H1 (cell line): ENCODE data around the gene TANC1. TPM values are rescaled to one million over a fixed set of nuclear protein-coding genes. Genes with fewer than 3 reads are reported as not detected.

ENCODE experiments used
- CTCF ChIA-PET: fragments of 300-600 bp; sonication (Branson Sonifier 250); formaldehyde crosslinking; loops from one replicate; lab custom pipeline; 2021; ENCODE audit not compliant: partially characterized antibody; lab: Charles Lee
- POLR2A ChIA-PET: fragments of 300-600 bp; sonication (Branson Sonifier 250); formaldehyde crosslinking; loops from one replicate; lab custom pipeline; 2021; ENCODE audit warnings: inconsistent platforms; ENCODE audit not compliant: partially characterized antibody; lab: Charles Lee
- DNase-seq, 2 experiments: peaks; one replicate each; pipeline versions ENCODE4 v3.0.0 to v3.0.0-alpha.2; 2010 to 2022; ENCODE audit warnings: low spot score in 2 of 2, low read depth in 1 of 2, mixed read lengths in 1 of 2
- FAIRE-seq: peaks from 2 replicates; lab custom pipeline; 2011; peaks lifted over from hg19 to GRCh38; lab: Jason Lieb, UNC
- H2AFZ ChIP-seq: 2 replicates; pipeline ENCODE4 v1.8.1; 2012; ENCODE audit warnings: low read length, inconsistent platforms
- H2AK5ac ChIP-seq: 2 replicates; pipeline ENCODE4 v1.6.1; 2013; ENCODE audit warnings: low read depth, low read length
- H2BK120ac ChIP-seq: replicated peaks from 2 replicates; pipeline ENCODE3; 2013; ENCODE audit warnings: low read depth, low read length, inconsistent platforms
- H2BK12ac ChIP-seq: 2 replicates; pipeline ENCODE4 v1.6.1; 2013; ENCODE audit warnings: low read depth, low read length
- H2BK15ac ChIP-seq: 2 replicates; pipeline ENCODE4 v1.6.1; 2013; ENCODE audit warnings: low read length
- H2BK20ac ChIP-seq: 2 replicates; pipeline ENCODE4 v1.6.1; 2013; ENCODE audit warnings: low read length
- H2BK5ac ChIP-seq: 2 replicates; pipeline ENCODE4 v1.6.1; 2013; ENCODE audit warnings: low read depth, low read length
- H3K14ac ChIP-seq: 2 replicates; pipeline ENCODE4 v1.6.1; 2013; ENCODE audit warnings: inconsistent platforms; ENCODE audit not compliant: insufficient read length
- H3K18ac ChIP-seq: 2 replicates; pipeline ENCODE4 v1.6.1; 2013; ENCODE audit warnings: low read length; ENCODE audit errors: extremely low read depth
- H3K23ac ChIP-seq: 2 replicates; pipeline ENCODE4 v1.6.1; 2013; ENCODE audit warnings: inconsistent platforms; ENCODE audit not compliant: insufficient read length
- H3K23me2 ChIP-seq: 2 replicates; pipeline ENCODE4 v1.6.1; 2013; ENCODE audit warnings: low read depth, low read length
- H3K27ac ChIP-seq: 2 replicates; pipeline ENCODE4 v1.6.1; 2011; ENCODE audit warnings: low read depth, low read length, inconsistent platforms
- H3K27me3 ChIP-seq, 4 experiments: replicated peaks in 1 of 4; 1 replicate in 1 of 4; 2 replicates in 3 of 4; pipeline versions ENCODE4 v1.6.1 to v1.8.1; 2011 to 2013; ENCODE audit warnings: low read length in 3 of 4, mild to moderate bottlenecking in 3 of 4, inconsistent platforms in 2 of 4, mixed read lengths in 2 of 4, moderate library complexity in 1 of 4; ENCODE audit not compliant: control insufficient read depth in 3 of 4, insufficient read depth in 3 of 4; ENCODE audit errors: extremely low read depth in 1 of 4
- H3K36me3 ChIP-seq, 4 experiments: 2 replicates each; pipeline versions ENCODE4 v1.6.1 to v1.8.1; 2011 to 2013; ENCODE audit warnings: mild to moderate bottlenecking in 4 of 4, low read length in 3 of 4, moderate library complexity in 2 of 4, control low read depth in 1 of 4, inconsistent platforms in 1 of 4; ENCODE audit not compliant: insufficient read depth in 4 of 4, control insufficient read depth in 2 of 4
- H3K4ac ChIP-seq: replicated peaks from 2 replicates; pipeline ENCODE3; 2013; ENCODE audit warnings: low read length, low read depth, mixed read lengths, inconsistent platforms; ENCODE audit not compliant: insufficient read length
- H3K4me1 ChIP-seq, 4 experiments: replicated peaks in 1 of 4; 1 replicate in 1 of 4; 2 replicates in 3 of 4; pipeline versions ENCODE4 v1.6.1 to v1.8.1; 2011 to 2013; ENCODE audit warnings: low read length in 3 of 4, inconsistent platforms in 2 of 4, mixed read lengths in 1 of 4; ENCODE audit not compliant: insufficient read depth in 4 of 4, control insufficient read depth in 3 of 4
- H3K4me2 ChIP-seq, 2 experiments: 2 replicates each; pipeline versions ENCODE4 v1.6.1 to v1.8.1; 2011 to 2013; ENCODE audit warnings: low read depth in 2 of 2, low read length in 2 of 2, control low read depth in 1 of 2, inconsistent platforms in 1 of 2, mild to moderate bottlenecking in 1 of 2; ENCODE audit not compliant: insufficient read depth in 1 of 2
- H3K4me3 ChIP-seq, 4 experiments: fragments of 200-600, 300-600 bp in 1 of 4; sonication (generic), shearing (Covaris generic), sonication (Bioruptor Twin) in 1 of 4; 2 replicates each; pipeline versions ENCODE4 v1.5.1 to v1.8.1; 2011 to 2016; ENCODE audit warnings: low read length in 4 of 4, low read depth in 3 of 4, control low read depth in 2 of 4, inconsistent platforms in 2 of 4, mild to moderate bottlenecking in 2 of 4, mixed read lengths in 1 of 4, moderate library complexity in 1 of 4; ENCODE audit not compliant: insufficient read depth in 2 of 4; ENCODE audit errors: extremely low read depth in 1 of 4
- H3K56ac ChIP-seq: replicated peaks from 2 replicates; pipeline ENCODE3; 2013; ENCODE audit warnings: low read depth, mild to moderate bottlenecking, mixed read lengths, low read length, inconsistent platforms; ENCODE audit not compliant: insufficient read length
- H3K79me1 ChIP-seq: 2 replicates; pipeline ENCODE4 v1.6.1; 2013; ENCODE audit warnings: low read depth, low read length, control low read depth
- H3K79me2 ChIP-seq, 2 experiments: 2 replicates each; pipeline versions ENCODE4 v1.6.1 to v1.8.1; 2012 to 2013; ENCODE audit warnings: low read length in 2 of 2, mild to moderate bottlenecking in 2 of 2, inconsistent platforms in 1 of 2; ENCODE audit not compliant: insufficient read depth in 2 of 2, control insufficient read depth in 1 of 2
- H3K9ac ChIP-seq, 4 experiments: replicated peaks in 1 of 4; 1 replicate in 1 of 4; 2 replicates in 3 of 4; pipeline versions ENCODE4 v1.6.1 to v1.8.1; 2011 to 2013; ENCODE audit warnings: low read depth in 3 of 4, low read length in 3 of 4, control low read depth in 2 of 4, mild to moderate bottlenecking in 2 of 4, moderate library complexity in 2 of 4, inconsistent platforms in 1 of 4; ENCODE audit errors: extremely low read depth in 1 of 4
- H3K9me3 ChIP-seq, 2 experiments: 2 replicates each; pipeline versions ENCODE4 v1.6.1 to v1.8.1; 2012 to 2013; ENCODE audit warnings: mild to moderate bottlenecking in 2 of 2, moderate library complexity in 2 of 2, control low read depth in 1 of 2, inconsistent platforms in 1 of 2, low read depth in 1 of 2, low read length in 1 of 2, mixed read lengths in 1 of 2; ENCODE audit not compliant: insufficient read depth in 2 of 2
- H4K20me1 ChIP-seq, 2 experiments: replicated peaks in 1 of 2; 2 replicates each; pipeline versions ENCODE3 to v1.8.1; 2011 to 2013; ENCODE audit warnings: inconsistent platforms in 2 of 2, low read length in 2 of 2, mild to moderate bottlenecking in 1 of 2; ENCODE audit not compliant: insufficient read depth in 2 of 2, control insufficient read depth in 1 of 2
- H4K5ac ChIP-seq: 2 replicates; pipeline ENCODE4 v1.6.1; 2013; ENCODE audit warnings: low read length, low read depth, mixed read lengths, inconsistent platforms; ENCODE audit not compliant: insufficient read length
- H4K8ac ChIP-seq: 2 replicates; pipeline ENCODE4 v1.8.0; 2013; ENCODE audit warnings: mild to moderate bottlenecking, moderate library complexity, low read length, inconsistent platforms; ENCODE audit not compliant: insufficient read depth; ENCODE audit errors: extremely low read depth
- H4K91ac ChIP-seq: replicated peaks from 2 replicates; pipeline ENCODE3; 2013; ENCODE audit warnings: low read length, mixed read lengths, inconsistent platforms; ENCODE audit not compliant: insufficient read length
- ASH2L ChIP-seq: fragments of 200-600, 300-600 bp; sonication (generic); IDR thresholded peaks from one replicate; pipeline ENCODE4 v1.7.1; 2017; ENCODE audit warnings: low read length
- EGR1 ChIP-seq: IDR thresholded peaks from 2 replicates; pipeline ENCODE4 v1.6.1; 2011; ENCODE audit warnings: low read depth, low read length, borderline replicate concordance
- POLR2A ChIP-seq, 2 experiments: IDR thresholded peaks; 1 replicate in 1 of 2; 2 replicates in 1 of 2; pipeline ENCODE4 v1.6.1; 2011; ENCODE audit warnings: low read depth in 2 of 2, low read length in 2 of 2, mild to moderate bottlenecking in 2 of 2; ENCODE audit errors: control extremely low read depth in 1 of 2
- RXRA ChIP-seq: IDR thresholded peaks from 2 replicates; pipeline ENCODE4 v1.6.1; 2011; ENCODE audit warnings: low read depth, mild to moderate bottlenecking, low read length, moderate library complexity; ENCODE audit not compliant: insufficient read depth
- TCF12 ChIP-seq: IDR thresholded peaks from 2 replicates; pipeline ENCODE4 v1.6.1; 2011; ENCODE audit warnings: low read depth, mild to moderate bottlenecking, low read length
- WGBS, 2 experiments: shearing (Covaris generic) in 1 of 2; methylation state at CpG; one replicate each; pipeline versions ENCODE4 v1.1.6 to v1.1.7; 2013 to 2015; ENCODE audit warnings: low lambda C conversion rate in 2 of 2, mixed read lengths in 2 of 2, inconsistent platforms in 1 of 2, low coverage in 1 of 2, missing lambda C conversion rate in 1 of 2; ENCODE audit not compliant: insufficient replicate concordance in 2 of 2, insufficient coverage in 1 of 2, insufficient read length in 1 of 2; ENCODE audit errors: extremely low coverage in 1 of 2, missing lambda C conversion rate in 1 of 2; 5-methylcytosine and 5-hydroxymethylcytosine counted together
- polyA plus RNA-seq, 7 experiments: library from polyadenylated mRNA; depleted of rRNA in 3 of 7; stranded (reverse) in 5 of 7; unstranded in 2 of 7; fragments of >200 nt in 5 of 7; fragments of 200-250 nt in 2 of 7; gene quantifications; 1 replicate in 5 of 7; 2 replicates in 1 of 7; 4 replicates in 1 of 7; pipeline versions ENCODE4 v1.2.1 to v1.2.3, GENCODE V29; 2011 to 2013; ENCODE audit warnings: missing spikeins in 2 of 7, mixed read lengths in 2 of 7
- total RNA-seq: library from RNA; stranded (reverse); fragmentation: NEBNext Ultra II Directional; extraction: Animal tissue kit (Norgen Biotek cat#: 25700); gene quantifications from 2 replicates; pipeline ENCODE4 v1.2.1, GENCODE V29; 2021
- TF ChIP-seq, protein P1 (sequence below): IDR thresholded peaks from 2 replicates; pipeline ENCODE4 v1.6.1; 2012; ENCODE audit warnings: low read length, inconsistent platforms
- TF ChIP-seq, protein P2 (sequence below): IDR thresholded peaks from 2 replicates; pipeline ENCODE4 v1.6.1; 2011; ENCODE audit warnings: low read length, improper control_type of control experiment

The TANC1 gene
- total and polyA plus RNA-seq, 2 of the 8 experiments (the other 6 are each of a cell fraction or from before 2014, with no cell fraction given), result 4.1 to 7.6 TPM

DNA sequence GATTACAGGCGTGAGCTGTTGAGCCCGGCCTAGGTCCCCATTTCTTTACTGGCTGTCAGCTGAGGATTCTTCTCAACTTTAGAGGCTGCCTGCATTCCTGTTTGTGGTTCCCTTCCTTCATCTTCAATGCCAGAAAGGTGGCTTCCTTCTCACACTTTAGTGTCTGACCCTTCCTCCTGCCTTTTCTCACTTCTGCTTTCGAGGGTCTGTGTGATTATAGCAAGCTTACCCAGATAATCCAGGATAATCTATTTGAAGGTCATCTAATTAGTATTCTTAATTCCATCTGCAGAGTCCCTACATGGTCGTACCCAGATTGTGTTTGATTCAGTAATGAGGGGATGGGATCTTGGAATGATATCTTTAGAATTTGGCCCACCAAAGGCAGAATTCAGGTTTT lies 157.4 kb downstream of the TANC1 start:
- no peak overlapping the region for H3K23ac ChIP-seq
- no peak overlapping the region for H3K4me3 ChIP-seq
- H3K56ac ChIP-seq, result no peak overlapping the region
- ChIA-PET CTCF (interaction anchor here (0.6 to 4.7 kb wide), 10 partner anchors 9 to 371 kb away, joined by 3 to 20 read pairs (median 3); no protein-coding TSS in a partner anchor), POLR2A (no interaction called here)
- H2BK12ac ChIP-seq, result no peak overlapping the region
- no peak overlapping the region for H4K8ac ChIP-seq
- no peak overlapping the region for H2BK20ac ChIP-seq
- 84% methylated on average over 4 of the region's 4 CpGs; no CpG with 5 or more reads in 1 of the 2 experiments for WGBS, 2 experiments
- no peak overlapping the region for H3K4ac ChIP-seq
- H4K20me1 ChIP-seq, result no peaks in the 10 kb centered on the region
- H3K4me2 ChIP-seq, result no peak overlapping the region
- no peak for DNase-seq
- H3K9ac ChIP-seq, result no peak overlapping the region
- 0 out of 7 replicates have a peak, but pooled peaks cover 0 to 3% (median 0%) of the 10 kb centered on the region in 4 experiments for H3K4me1 ChIP-seq
- H3K27ac ChIP-seq, result no peak overlapping the region
- no peak overlapping the region for H2AFZ ChIP-seq
- no peak for FAIRE-seq
- H2BK15ac ChIP-seq, result no peak overlapping the region
- TF ChIP-seq ASH2L, result no peak
- TF ChIP-seq, protein P1, sequence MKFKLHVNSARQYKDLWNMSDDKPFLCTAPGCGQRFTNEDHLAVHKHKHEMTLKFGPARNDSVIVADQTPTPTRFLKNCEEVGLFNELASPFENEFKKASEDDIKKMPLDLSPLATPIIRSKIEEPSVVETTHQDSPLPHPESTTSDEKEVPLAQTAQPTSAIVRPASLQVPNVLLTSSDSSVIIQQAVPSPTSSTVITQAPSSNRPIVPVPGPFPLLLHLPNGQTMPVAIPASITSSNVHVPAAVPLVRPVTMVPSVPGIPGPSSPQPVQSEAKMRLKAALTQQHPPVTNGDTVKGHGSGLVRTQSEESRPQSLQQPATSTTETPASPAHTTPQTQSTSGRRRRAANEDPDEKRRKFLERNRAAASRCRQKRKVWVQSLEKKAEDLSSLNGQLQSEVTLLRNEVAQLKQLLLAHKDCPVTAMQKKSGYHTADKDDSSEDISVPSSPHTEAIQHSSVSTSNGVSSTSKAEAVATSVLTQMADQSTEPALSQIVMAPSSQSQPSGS, result no peak
- no peak for TF ChIP-seq EGR1
- TF ChIP-seq POLR2A (IDR thresholded peaks at IDR 0.05; ENCODE audit: control extremely low read depth in 1 of 2, low read depth in 2 of 2, low read length in 2 of 2), result no peak
- TF ChIP-seq TCF12, result no peak
- TF ChIP-seq, protein P2, sequence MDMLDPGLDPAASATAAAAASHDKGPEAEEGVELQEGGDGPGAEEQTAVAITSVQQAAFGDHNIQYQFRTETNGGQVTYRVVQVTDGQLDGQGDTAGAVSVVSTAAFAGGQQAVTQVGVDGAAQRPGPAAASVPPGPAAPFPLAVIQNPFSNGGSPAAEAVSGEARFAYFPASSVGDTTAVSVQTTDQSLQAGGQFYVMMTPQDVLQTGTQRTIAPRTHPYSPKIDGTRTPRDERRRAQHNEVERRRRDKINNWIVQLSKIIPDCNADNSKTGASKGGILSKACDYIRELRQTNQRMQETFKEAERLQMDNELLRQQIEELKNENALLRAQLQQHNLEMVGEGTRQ, result no peak
- no peak for TF ChIP-seq RXRA
- H3K14ac ChIP-seq, result no peak overlapping the region
- no peaks in the 10 kb centered on the region for H3K23me2 ChIP-seq
- no peaks in the 10 kb centered on the region for H3K79me1 ChIP-seq
- no peak overlapping the region for H2AK5ac ChIP-seq
- H3K9me3 ChIP-seq, result no peaks in the 10 kb centered on the region
- H4K5ac ChIP-seq, result no peak overlapping the region
- no peak overlapping the region for H3K18ac ChIP-seq
- no peaks in the 10 kb centered on the region for H3K27me3 ChIP-seq
- no peaks in the 10 kb centered on the region for H3K36me3 ChIP-seq
- no peak overlapping the region for H2BK5ac ChIP-seq
- no peak overlapping the region for H2BK120ac ChIP-seq
- H3K79me2 ChIP-seq, result no peaks in the 10 kb centered on the region
- no peak overlapping the region for H4K91ac ChIP-seq
